ENCODE results near the gene NISCH.

Gene NISCH

GRCh38 chr3:52537726-52538421 lies 82.5 kb downstream of the NISCH start:
- H3K27me3 ChIP-seq (ENCODE audit: insufficient read depth, low read length): no peaks in the 10 kb centered on the region
- no peak overlapping the region for H2BK5ac ChIP-seq (ENCODE audit: low read depth, low read length, poor library complexity)

GRCh38 chr3:52539010-52539653 lies 83.7 kb downstream of the NISCH start:
- Histone ChIP-seq H2BK120ac (ENCODE audit: insufficient read depth, low read length, poor library complexity) (no peak overlapping the region), H3K79me1 (ENCODE audit: low read length) (peaks cover 8% of the 10 kb centered on the region), H4K8ac (ENCODE audit: low read depth, low read length) (no peak overlapping the region), H3K14ac (ENCODE audit: low read length) (no peak overlapping the region), H2AK5ac (ENCODE audit: low read length) (no peak overlapping the region), H3K4me1 (ENCODE audit: control insufficient read depth in 1 of 2, insufficient read depth in 2 of 2, low read length in 2 of 2) (peaks cover 16 to 22% of the 10 kb centered on the region in 2 experiments), H3K9me3 (ENCODE audit: insufficient read depth, low read depth, low read length) (peaks cover 2% of the 10 kb centered on the region), H2BK12ac (ENCODE audit: low read length) (no peak overlapping the region), H3K27ac (ENCODE audit: low read depth, low read length) (no peak overlapping the region), H3K18ac (ENCODE audit: low read length) (peak overlapping the region; percentile 54), H3K4me2 (ENCODE audit: low read length) (no peak overlapping the region), H4K12ac (ENCODE audit: low read depth, low read length) (no peak overlapping the region), H4K91ac (ENCODE audit: low read depth, low read length) (no peak overlapping the region), H3K36me3 (ENCODE audit: control insufficient read depth in 1 of 2, insufficient read depth in 2 of 2, low read length in 2 of 2) (peaks cover 8 to 13% of the 10 kb centered on the region in 2 experiments), H3K79me2 (ENCODE audit: control insufficient read depth, insufficient read depth, low read length, poor library complexity) (peaks cover 14% of the 10 kb centered on the region), H3K4me3 (ENCODE audit: low read depth, low read length) (no peak overlapping the region), H2AFZ (ENCODE audit: insufficient read depth, low read length, poor library complexity) (no peak overlapping the region), H3K9ac (ENCODE audit: low read length) (peak overlapping the region; percentile 35), H3K23ac (ENCODE audit: low read length) (no peak overlapping the region), H2BK5ac (ENCODE audit: low read depth, low read length, poor library complexity) (no peak overlapping the region), H3K27me3 (ENCODE audit: insufficient read depth, low read length) (no peaks in the 10 kb centered on the region), H3K4ac (ENCODE audit: low read depth, low read length) (peak overlapping the region; percentile 34)
- no peak for DNase-seq
- WGBS (ENCODE audit: extremely low coverage, insufficient coverage, insufficient read length): no CpG with 5 or more reads among the region's 5 CpGs

More at GRCh38 chr3:52537726-52538421, 82.5 kb downstream of the NISCH start:
- peaks cover 17 to 22% of the 10 kb centered on the region in 2 experiments for H3K4me1 ChIP-seq (ENCODE audit: control insufficient read depth in 1 of 2, insufficient read depth in 2 of 2, low read length in 2 of 2)
- H3K18ac ChIP-seq (ENCODE audit: low read length): peak overlapping the region; percentile 33
- peak overlapping the region; percentile 22 for H3K14ac ChIP-seq (ENCODE audit: low read length)
- H2AFZ ChIP-seq (ENCODE audit: insufficient read depth, low read length, poor library complexity): no peak overlapping the region
- no peak for DNase-seq
- H3K9ac ChIP-seq (ENCODE audit: low read length): no peak overlapping the region
- H4K91ac ChIP-seq (ENCODE audit: low read depth, low read length): no peak overlapping the region
- peaks cover 8 to 13% of the 10 kb centered on the region in 2 experiments for H3K36me3 ChIP-seq (ENCODE audit: control insufficient read depth in 1 of 2, insufficient read depth in 2 of 2, low read length in 2 of 2)
- peak overlapping the region; percentile 80 for H3K4ac ChIP-seq (ENCODE audit: low read depth, low read length)
- H3K27ac ChIP-seq (ENCODE audit: low read depth, low read length): no peak overlapping the region
- H2BK120ac ChIP-seq (ENCODE audit: insufficient read depth, low read length, poor library complexity): no peak overlapping the region
- H4K12ac ChIP-seq (ENCODE audit: low read depth, low read length): no peak overlapping the region
- H3K9me3 ChIP-seq (ENCODE audit: insufficient read depth, low read depth, low read length): peaks cover 2% of the 10 kb centered on the region
- H3K79me1 ChIP-seq (ENCODE audit: low read length): peaks cover 17% of the 10 kb centered on the region
- H2BK12ac ChIP-seq (ENCODE audit: low read length): no peak overlapping the region
- H2AK5ac ChIP-seq (ENCODE audit: low read length): no peak overlapping the region
- peak overlapping the region; percentile 32 for H3K4me3 ChIP-seq (ENCODE audit: low read depth, low read length)
- peaks cover 23% of the 10 kb centered on the region for H3K79me2 ChIP-seq (ENCODE audit: control insufficient read depth, insufficient read depth, low read length, poor library complexity)
- no peak overlapping the region for H3K23ac ChIP-seq (ENCODE audit: low read length)
- peak overlapping the region; percentile 79 for H3K4me2 ChIP-seq (ENCODE audit: low read length)
- H4K8ac ChIP-seq (ENCODE audit: low read depth, low read length): no peak overlapping the region
- no CpG with 5 or more reads among the region's 7 CpGs for WGBS (ENCODE audit: extremely low coverage, insufficient coverage, insufficient read length)

GRCh38 chr3:52541050-52541449 lies 85.6 kb downstream of the NISCH start:
- peaks cover 12% of the 10 kb centered on the region for H3K79me2 ChIP-seq (ENCODE audit: control insufficient read depth, insufficient read depth, low read length, poor library complexity)

More at GRCh38 chr3:52541050-52541449, 85.6 kb downstream of the NISCH start:
- Histone ChIP-seq H2BK5ac (ENCODE audit: low read depth, low read length, poor library complexity) (no peak overlapping the region), H4K12ac (ENCODE audit: low read depth, low read length) (no peak overlapping the region), H2AK5ac (ENCODE audit: low read length) (no peak overlapping the region), H3K14ac (ENCODE audit: low read length) (no peak overlapping the region), H3K4me3 (ENCODE audit: low read depth, low read length) (no peak overlapping the region), H3K27ac (ENCODE audit: low read depth, low read length) (no peak overlapping the region), H3K9ac (ENCODE audit: low read length) (no peak overlapping the region), H3K79me1 (ENCODE audit: low read length) (peaks cover 5% of the 10 kb centered on the region), H2AFZ (ENCODE audit: insufficient read depth, low read length, poor library complexity) (no peak overlapping the region), H3K27me3 (ENCODE audit: insufficient read depth, low read length) (no peaks in the 10 kb centered on the region), H3K23ac (ENCODE audit: low read length) (no peak overlapping the region), H3K18ac (ENCODE audit: low read length) (no peak overlapping the region), H4K8ac (ENCODE audit: low read depth, low read length) (no peak overlapping the region), H3K4me2 (ENCODE audit: low read length) (no peak overlapping the region), H3K4me1 (ENCODE audit: control insufficient read depth in 1 of 2, insufficient read depth in 2 of 2, low read length in 2 of 2) (peaks cover 10 to 15% of the 10 kb centered on the region in 2 experiments), H3K9me3 (ENCODE audit: insufficient read depth, low read depth, low read length) (peaks cover 2% of the 10 kb centered on the region), H2BK12ac (ENCODE audit: low read length) (no peak overlapping the region), H4K91ac (ENCODE audit: low read depth, low read length) (no peak overlapping the region), H2BK120ac (ENCODE audit: insufficient read depth, low read length, poor library complexity) (no peak overlapping the region), H3K4ac (ENCODE audit: low read depth, low read length) (no peak overlapping the region), H3K36me3 (ENCODE audit: control insufficient read depth in 1 of 2, insufficient read depth in 2 of 2, low read length in 2 of 2) (peaks cover 11 to 19% of the 10 kb centered on the region in 2 experiments)
- no CpG with 5 or more reads among the region's 2 CpGs for WGBS (ENCODE audit: extremely low coverage, insufficient coverage, insufficient read length)
- DNase-seq: no peak
